Ectodermal cell (in vitro differentiated cells): Measurements from ENCODE around the gene RNF149.

ENCODE experiments used
- H3K27ac ChIP-seq: 2 replicates; pipeline ENCODE4 v1.7.0; 2013; ENCODE audit warnings: mild to moderate bottlenecking, low read depth, low read length; ENCODE audit not compliant: insufficient read depth, poor library complexity, severe bottlenecking
- H3K27me3 ChIP-seq: 2 replicates; pipeline ENCODE4 v1.7.0; 2013; ENCODE audit warnings: mild to moderate bottlenecking, low read length; ENCODE audit not compliant: insufficient read depth, control insufficient read depth, poor library complexity, severe bottlenecking
- H3K36me3 ChIP-seq: one replicate; pipeline ENCODE4 v1.7.0; 2013; ENCODE audit warnings: low read length; ENCODE audit not compliant: control insufficient read depth, insufficient read depth
- H3K4me1 ChIP-seq: one replicate; pipeline ENCODE4 v1.7.0; 2013; ENCODE audit warnings: low read length; ENCODE audit not compliant: control insufficient read depth, insufficient read depth
- H3K4me3 ChIP-seq: 2 replicates; pipeline ENCODE4 v1.7.0; 2013; ENCODE audit warnings: low read depth, low read length, control low read depth; ENCODE audit not compliant: insufficient read depth
- H3K9me3 ChIP-seq: 2 replicates; pipeline ENCODE4 v1.7.0; 2013; ENCODE audit warnings: mild to moderate bottlenecking, low read length, moderate library complexity; ENCODE audit not compliant: control insufficient read depth
- WGBS, 2 experiments: methylation state at CpG; one replicate each; pipeline ENCODE4 v1.1.7; 2013; ENCODE audit warnings: missing lambda C conversion rate in 2 of 2; 5-methylcytosine and 5-hydroxymethylcytosine counted together

RNF149 gene

DNA sequence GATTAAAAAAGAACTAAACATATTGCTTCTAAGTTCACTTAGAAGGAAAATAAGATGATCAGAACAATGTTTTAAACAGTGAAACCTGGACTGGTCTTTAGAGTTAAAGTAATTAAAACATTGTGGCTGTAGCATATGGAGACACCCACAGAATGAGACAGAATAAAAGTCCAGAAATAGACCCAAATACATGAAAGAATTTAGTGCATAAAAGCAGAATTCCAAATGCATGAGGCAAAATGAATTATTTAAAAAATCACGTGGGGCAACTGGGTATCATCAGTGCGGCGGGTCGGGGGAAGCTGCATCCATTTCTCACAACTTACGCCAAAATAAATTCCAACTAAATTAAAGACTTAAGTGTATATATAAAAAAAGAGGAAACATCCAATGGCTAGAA, 12.1 kb downstream of the RNF149 start:
- H3K9me3 ChIP-seq, result no peaks in the 10 kb centered on the region
- 97 to 100% methylated on average over 4 to 5 of the region's 5 CpGs for WGBS, 2 experiments
- H3K36me3 ChIP-seq, result no peaks in the 10 kb centered on the region
- no peak overlapping the region for H3K4me3 ChIP-seq
- no peaks in the 10 kb centered on the region for H3K27me3 ChIP-seq
- no peaks in the 10 kb centered on the region for H3K4me1 ChIP-seq
- H3K27ac ChIP-seq, result no peak overlapping the region

DNA sequence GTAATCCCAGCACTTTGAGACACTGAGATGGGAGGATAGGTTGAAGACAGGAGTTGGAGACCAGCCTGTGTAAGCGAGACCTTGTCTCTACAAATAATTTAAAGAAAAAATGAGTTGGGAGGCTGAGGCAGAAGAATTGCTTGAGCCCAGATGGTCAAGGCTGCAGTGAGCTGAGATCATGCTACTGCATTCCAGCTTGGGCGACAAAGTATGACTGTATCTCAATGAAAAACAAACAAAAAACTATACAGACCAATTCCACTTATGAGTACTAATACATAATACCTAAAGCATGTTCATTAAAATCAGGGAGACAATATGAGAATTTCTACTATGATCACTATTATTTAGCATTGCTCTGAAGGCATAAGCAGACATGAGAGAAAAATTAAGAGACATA, 12.6 kb downstream of the RNF149 start:
- Histone ChIP-seq H3K27me3 (no peaks in the 10 kb centered on the region), H3K36me3 (no peaks in the 10 kb centered on the region), H3K4me3 (no peak overlapping the region), H3K27ac (no peak overlapping the region), H3K4me1 (no peaks in the 10 kb centered on the region), H3K9me3 (no peaks in the 10 kb centered on the region)
- 88 to 96% methylated on average over 2 of the region's 2 CpGs for WGBS, 2 experiments

DNA sequence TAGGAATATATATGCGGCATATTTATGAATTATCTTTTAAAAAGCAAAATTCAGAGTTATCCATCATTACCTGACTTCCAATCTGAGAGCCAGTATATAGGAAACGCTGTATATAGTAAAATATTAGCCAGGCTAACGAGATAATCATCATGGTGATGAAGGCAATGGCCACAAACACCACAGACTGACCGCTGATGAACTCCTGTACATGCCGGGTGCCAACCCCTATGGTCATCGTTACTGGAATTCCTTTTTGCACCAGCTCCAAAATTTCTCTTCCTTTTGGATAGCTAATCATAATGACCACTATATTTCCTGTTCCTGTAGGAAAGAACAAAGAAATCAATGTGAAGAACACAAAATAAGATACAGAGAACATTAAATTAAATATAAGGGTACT, 13.6 kb downstream of the RNF149 start:
- H3K27ac ChIP-seq, result no peak overlapping the region
- WGBS, 2 experiments, result 97 to 98% methylated on average over 6 of the region's 6 CpGs
- no peaks in the 10 kb centered on the region for H3K9me3 ChIP-seq
- H3K4me3 ChIP-seq, result no peak overlapping the region
- no peaks in the 10 kb centered on the region for H3K4me1 ChIP-seq
- no peaks in the 10 kb centered on the region for H3K36me3 ChIP-seq
- H3K27me3 ChIP-seq, result no peaks in the 10 kb centered on the region

DNA sequence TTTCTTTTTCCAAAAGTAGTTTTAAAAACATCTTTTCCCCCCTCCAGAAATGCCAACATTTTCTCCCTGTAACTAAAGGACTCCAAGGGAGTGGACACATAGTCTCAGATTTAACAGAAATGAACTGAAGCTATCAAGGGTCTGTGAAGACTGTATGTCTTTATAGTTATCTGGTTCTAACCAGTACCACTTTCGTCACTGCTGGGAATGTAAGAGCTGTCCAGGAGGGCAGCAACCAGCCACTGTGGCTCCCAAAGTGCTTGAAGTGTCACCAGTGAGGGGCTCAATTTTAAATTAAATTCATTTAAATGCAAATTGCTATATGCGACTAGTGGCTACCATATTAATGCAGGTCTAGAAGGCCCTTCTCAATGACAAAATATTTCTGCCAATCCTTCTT, 15.0 kb downstream of the RNF149 start:
- H3K4me1 ChIP-seq, result no peaks in the 10 kb centered on the region
- H3K36me3 ChIP-seq, result no peaks in the 10 kb centered on the region
- no peaks in the 10 kb centered on the region for H3K27me3 ChIP-seq
- 96 to 100% methylated on average over 2 of the region's 2 CpGs for WGBS, 2 experiments
- no peaks in the 10 kb centered on the region for H3K9me3 ChIP-seq
- no peak overlapping the region for H3K4me3 ChIP-seq
- no peak overlapping the region for H3K27ac ChIP-seq

DNA sequence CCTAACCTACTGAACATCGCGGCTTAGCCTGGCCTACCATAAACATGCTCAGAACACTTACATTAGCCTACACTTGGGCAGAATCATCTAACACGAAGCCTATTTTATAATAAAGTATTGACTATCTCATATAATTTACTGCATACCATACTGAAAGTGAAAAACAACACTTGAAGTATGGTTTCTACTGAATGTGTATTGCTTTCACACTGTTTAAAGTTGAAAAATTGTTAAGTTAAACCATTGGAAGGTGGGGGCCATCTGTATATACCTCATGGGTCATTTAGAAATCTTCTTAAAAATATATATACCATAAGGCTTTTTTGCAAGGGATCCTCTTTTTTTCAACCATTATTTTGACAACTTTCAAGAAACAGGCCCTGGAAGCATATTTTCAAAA, 16.5 kb downstream of the RNF149 start:
- Histone ChIP-seq H3K36me3 (peaks cover 3% of the 10 kb centered on the region), H3K4me3 (no peak overlapping the region)

DNA sequence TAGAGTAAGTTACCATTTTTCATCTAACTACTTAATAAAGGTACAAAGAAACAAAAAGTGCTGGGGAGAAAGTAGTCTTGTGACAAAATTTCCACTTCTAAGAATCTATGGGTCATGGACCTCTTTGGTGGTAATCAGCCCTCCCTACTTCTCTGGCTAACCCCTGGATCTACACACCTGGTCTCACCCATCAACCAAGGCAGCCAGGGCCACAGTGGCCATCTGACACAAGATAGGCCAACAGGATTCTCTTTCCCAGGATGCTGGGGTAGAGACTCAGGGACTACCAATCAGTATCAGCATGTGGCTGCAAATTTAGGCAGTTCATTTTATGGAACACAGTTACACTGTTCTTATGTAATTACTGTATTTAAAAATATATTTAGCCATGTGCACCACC, 17.8 kb downstream of the RNF149 start:
- H3K4me1 ChIP-seq, result no peaks in the 10 kb centered on the region
- no peak overlapping the region for H3K27ac ChIP-seq
- H3K4me3 ChIP-seq, result no peak overlapping the region
- H3K36me3 ChIP-seq, result peaks cover 3% of the 10 kb centered on the region
- H3K27me3 ChIP-seq, result no peaks in the 10 kb centered on the region
- H3K9me3 ChIP-seq, result no peaks in the 10 kb centered on the region

More for the DNA sequence above, 16.5 kb downstream of the RNF149 start:
- H3K27ac ChIP-seq, result no peak overlapping the region
- H3K9me3 ChIP-seq, result no peaks in the 10 kb centered on the region
- no peaks in the 10 kb centered on the region for H3K4me1 ChIP-seq
- H3K27me3 ChIP-seq, result no peaks in the 10 kb centered on the region
- WGBS, 2 experiments, result 95% methylated on average over 2 of the region's 3 CpGs; no CpG with 5 or more reads in 1 of the 2 experiments

DNA sequence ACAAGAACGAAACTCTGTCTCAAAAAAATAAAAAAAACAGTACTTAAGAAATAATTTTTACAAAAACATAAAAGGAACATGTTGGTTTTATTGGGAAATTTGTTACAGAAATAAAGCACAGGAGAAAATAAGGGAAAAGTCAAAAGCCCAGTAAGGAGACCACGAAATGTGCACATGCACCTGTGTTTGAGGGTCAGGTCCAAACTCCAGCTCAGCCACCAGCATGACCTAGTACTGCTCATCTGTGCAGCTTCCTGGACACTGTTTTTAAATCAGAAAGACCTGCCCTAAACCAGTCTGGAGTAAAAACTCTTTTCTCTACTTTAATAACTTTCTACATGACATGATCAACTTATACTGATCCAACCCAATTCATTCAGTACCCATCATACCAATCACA, 21.2 kb downstream of the RNF149 start:
- no peaks in the 10 kb centered on the region for H3K27me3 ChIP-seq
- no peak overlapping the region for H3K4me3 ChIP-seq
- H3K27ac ChIP-seq, result no peak overlapping the region
- H3K36me3 ChIP-seq, result peaks cover 8% of the 10 kb centered on the region
- H3K4me1 ChIP-seq, result no peaks in the 10 kb centered on the region
- H3K9me3 ChIP-seq, result no peaks in the 10 kb centered on the region
- WGBS, 2 experiments, result 92 to 95% methylated on average over 1 of the region's 2 CpGs

DNA sequence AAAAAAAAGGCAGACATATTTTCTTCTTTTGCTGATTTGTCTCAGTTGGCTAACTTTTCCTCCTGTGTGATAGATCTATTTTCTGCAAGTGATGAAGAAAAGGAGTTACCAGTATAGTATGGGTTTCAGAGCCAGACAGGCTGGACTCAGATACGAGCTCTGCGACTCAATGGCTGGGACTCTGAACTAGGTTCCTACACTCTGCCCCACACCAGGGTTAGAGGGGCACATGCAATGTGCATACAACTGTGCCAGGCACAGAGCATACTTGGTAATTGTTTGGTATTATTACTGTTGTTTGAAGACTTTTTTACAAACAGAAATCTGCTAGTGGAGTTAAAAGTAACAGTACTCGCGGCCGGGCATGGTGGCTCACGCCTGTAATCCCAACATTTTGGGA, 21.8 kb downstream of the RNF149 start:
- H3K4me1 ChIP-seq, result no peaks in the 10 kb centered on the region
- H3K9me3 ChIP-seq, result no peaks in the 10 kb centered on the region
- 93 to 97% methylated on average over 6 of the region's 6 CpGs for whole genome bisulfite sequencing, 2 experiments
- H3K27ac ChIP-seq, result no peak overlapping the region
- H3K4me3 ChIP-seq, result no peak overlapping the region
- no peaks in the 10 kb centered on the region for H3K27me3 ChIP-seq
- peaks cover 11% of the 10 kb centered on the region for H3K36me3 ChIP-seq

DNA sequence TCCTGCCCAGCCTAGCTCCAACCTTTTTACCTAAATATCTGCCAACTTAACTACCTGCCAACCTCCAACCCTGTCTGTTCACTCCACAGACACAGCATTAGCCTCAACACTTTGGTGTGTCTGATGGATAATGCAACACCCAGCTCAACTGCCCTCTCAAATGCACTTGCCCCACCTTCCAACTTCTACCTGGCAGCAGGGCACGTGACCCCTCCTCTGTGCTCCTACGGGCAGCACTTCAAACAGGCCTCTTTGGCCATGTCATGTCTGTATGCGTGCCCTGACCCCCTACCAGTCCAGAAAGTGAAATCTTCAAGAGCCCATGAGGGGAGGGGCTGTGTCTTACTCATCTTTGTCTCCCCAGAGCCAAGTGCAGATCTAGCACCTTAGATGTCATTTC, 25.5 kb downstream of the RNF149 start:
- WGBS, 2 experiments, result 86 to 91% methylated on average over 3 of the region's 3 CpGs
- Histone ChIP-seq H3K36me3 (peaks cover 22% of the 10 kb centered on the region), H3K27ac (no peak overlapping the region)

DNA sequence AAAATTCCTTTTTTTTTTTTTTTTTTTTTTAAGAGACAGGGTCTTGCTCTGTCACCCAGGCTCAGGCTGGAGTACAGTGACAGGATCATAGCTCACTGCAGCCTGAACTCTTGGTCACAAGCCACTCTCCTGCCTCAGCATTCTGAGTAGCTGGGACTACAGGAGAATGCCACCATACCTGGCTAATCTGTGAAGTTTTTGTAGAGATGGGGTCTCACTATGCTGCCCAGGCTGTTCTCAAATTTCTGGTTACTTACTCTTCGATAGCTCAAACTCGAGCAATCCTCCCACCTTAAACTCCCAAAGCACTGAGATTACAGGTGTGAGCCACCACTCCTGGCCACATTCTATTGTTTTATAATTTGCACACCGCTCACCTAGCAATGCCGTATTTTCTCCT, 27.0 kb downstream of the RNF149 start:
- Histone ChIP-seq H3K27me3 (no peaks in the 10 kb centered on the region), H3K4me3 (no peak overlapping the region), H3K27ac (no peak overlapping the region), H3K4me1 (no peaks in the 10 kb centered on the region), H3K36me3 (peaks cover 19% of the 10 kb centered on the region), H3K9me3 (no peaks in the 10 kb centered on the region)
- WGBS, 2 experiments, result 93 to 95% methylated on average over 4 of the region's 4 CpGs

More for the DNA sequence above, 25.5 kb downstream of the RNF149 start:
- Histone ChIP-seq H3K4me1 (no peaks in the 10 kb centered on the region), H3K4me3 (no peak overlapping the region), H3K9me3 (no peaks in the 10 kb centered on the region), H3K27me3 (no peaks in the 10 kb centered on the region)

DNA sequence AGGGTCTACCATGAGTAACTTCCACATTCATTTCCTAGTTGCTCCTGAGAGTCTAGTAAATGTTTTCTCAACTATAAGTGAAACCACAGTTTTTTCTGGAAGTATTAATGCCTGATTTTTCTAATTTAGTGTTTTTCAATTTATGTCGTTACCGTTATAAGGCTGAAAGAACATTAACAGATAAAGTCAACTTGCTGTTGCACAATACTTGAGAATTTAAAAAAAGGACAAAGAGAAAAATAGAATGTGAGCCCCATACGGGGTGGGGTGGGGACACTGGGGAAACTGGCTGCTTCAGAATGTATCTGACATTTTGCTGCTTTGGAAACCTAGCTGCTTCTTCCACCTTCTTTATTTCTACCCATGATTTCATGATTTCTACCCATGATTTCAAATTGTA, 29.6 kb downstream of the RNF149 start:
- Histone ChIP-seq H3K9me3 (no peaks in the 10 kb centered on the region), H3K36me3 (peaks cover 19% of the 10 kb centered on the region), H3K27me3 (no peaks in the 10 kb centered on the region), H3K4me3 (no peak overlapping the region), H3K4me1 (no peaks in the 10 kb centered on the region), H3K27ac (no peak overlapping the region)
- 90 to 100% methylated on average over 3 of the region's 3 CpGs for WGBS, 2 experiments
